Gastrocnemius medialis (tissue), 4 donors: ENCODE data around the gene DDX1.

Experiments
- CTCF ChIP-seq, 5 experiments: fragments of 450-650 bp in 3 of 5; fragments of 200-600 bp in 2 of 5; sonication (generic) in 2 of 5; IDR thresholded peaks in 4 of 5; conservative IDR thresholded peaks in 1 of 5; 1 replicate in 4 of 5; 2 replicates in 1 of 5; pipeline ENCODE4 v1.5.1; 2016 to 2019; ENCODE audit warnings: antibody characterized with exemption in 5 of 5, mild to moderate bottlenecking in 3 of 5, moderate library complexity in 3 of 5
- POLR2A ChIP-seq, 2 donors: fragments of 450-650 bp; IDR thresholded peaks; one replicate each; pipeline ENCODE4 v1.6.1; 2017; ENCODE audit warnings: antibody characterized with exemption in 2 of 2, mild to moderate bottlenecking in 2 of 2, moderate library complexity in 2 of 2

- TF ChIP-seq POLR2A (IDR thresholded peaks at IDR 0.05) = no peak
- no peak for TF ChIP-seq CTCF (IDR thresholded peaks at IDR 0.05 in 4 of 5, conservative IDR thresholded peaks at IDR 0.05 in 1 of 5)
These were observed 61.1 kb downstream of the DDX1 start for GRCh38 chr2:15652801-15653200.
